ENCODE measurements around the gene TSR1.

TSR1 gene

DNA sequence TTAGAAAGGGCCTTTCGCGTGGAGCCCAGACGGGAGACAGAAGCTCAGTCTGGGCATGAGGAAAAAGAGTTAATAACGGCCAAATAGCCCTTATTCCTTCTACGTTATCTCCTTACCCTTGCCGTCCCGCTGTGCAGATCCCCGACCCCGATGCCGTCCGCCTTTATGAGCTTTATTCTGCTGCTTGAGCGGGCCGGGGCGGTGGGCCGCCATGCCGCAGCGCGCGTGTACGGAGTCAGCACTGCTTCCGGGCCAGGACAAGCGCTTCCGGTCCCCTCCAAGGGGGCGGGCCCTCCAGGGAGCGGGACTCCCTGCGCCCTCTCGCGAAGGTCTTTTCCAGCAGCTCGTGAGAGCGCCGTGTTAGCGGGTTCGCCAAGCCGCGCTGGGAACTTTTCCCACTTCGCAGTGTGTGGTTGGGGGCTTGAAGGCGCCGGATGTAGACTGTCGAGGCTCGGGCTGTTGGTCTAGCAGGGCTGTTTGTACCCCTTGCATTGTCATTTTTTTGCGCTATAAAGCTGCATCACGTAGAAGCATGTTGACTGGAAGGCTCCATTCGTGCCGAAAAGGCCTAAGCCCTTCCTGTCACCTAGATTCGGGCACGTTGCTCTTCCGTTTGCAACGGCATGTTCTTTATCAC, at the start of gene TSR1:
Gene TSR1 (minus strand): TSS at position 243 of the 637 bp plus-strand sequence. CDS start 30 bp downstream, at position 213.
- peak; percentile 97 for DNase-seq

DNA sequence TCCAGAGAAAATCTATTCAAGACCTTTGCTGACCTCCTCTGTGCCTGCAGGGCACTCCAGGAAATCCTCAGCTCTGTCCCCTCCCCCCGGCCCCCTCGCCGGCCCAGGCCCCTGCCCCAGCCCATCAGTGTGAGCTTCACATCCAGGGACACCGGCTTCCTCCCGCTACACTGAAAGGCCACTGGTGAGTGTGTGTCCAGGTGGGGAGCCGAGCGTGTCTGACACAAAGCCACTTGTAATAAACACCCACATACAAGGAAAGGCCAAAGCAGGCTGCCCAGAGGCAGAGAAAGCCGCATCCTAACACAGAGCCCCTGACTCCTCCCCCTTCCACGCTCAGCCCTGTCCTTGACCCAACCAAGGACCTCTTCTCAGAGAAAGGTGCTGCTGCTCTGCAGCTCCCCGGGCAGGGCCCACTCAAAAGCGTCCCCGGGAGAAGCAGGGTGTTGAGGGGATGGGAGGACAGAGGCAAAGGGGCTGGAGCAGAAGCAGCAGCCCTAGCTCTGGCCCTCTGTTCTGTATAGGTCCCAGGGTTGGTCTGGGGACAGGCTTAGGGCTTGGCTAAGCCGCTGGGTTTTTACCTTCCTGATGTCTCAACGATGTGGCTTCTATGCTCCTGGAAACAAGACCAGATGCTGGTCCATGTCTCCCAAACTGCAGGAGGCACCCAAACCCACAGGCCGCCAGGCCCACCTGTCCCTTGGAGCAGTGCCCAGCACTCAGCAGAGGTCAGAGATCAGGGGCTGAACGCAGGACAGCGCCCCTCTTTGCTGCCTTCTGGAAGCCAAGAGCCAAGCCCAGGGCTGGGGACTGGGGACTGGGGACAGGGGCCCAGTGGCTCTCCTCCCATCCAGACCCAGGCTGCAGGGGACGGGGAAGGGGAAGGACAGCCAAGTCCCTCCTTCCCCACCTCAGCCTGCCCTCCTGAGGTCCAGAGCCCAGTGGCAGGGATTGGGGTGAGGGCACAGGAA, 49.3 kb upstream of the TSR1 start:
- no peak for DNase-seq

DNA sequence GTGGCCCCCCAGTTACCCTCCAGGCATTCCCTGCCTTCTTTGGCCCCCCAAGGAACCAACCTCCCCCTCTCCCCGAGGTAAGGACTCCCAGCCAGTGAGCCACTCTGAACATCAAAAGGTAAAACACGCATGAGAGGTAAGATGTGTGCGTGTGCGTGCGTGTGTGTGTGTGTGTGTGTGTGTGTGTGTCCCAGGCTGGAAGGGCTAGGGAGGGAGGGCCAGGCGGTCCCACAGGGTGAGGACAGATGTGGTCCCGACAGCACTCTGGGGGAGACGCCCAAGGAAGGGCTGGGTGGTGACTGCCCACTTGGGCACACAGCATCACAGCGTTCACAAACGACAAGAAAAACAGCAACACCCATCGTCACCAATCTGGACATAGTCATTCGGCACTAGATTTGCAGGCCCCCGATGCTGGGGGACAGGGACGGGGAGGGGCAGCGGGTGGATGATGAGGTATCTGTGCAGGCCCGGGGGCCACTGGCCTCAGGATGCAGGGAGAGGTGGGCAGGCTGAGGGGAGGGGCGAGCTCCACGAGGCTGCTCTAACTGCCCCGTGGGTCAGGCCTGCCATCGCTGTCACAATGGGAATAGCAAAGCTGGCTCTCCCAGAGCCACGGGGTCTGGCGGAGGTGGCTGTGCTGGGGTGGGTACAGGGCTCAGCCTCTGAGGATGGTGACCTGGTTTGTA, 48.3 kb upstream of the TSR1 start:
- no peak for DNase-seq

DNA sequence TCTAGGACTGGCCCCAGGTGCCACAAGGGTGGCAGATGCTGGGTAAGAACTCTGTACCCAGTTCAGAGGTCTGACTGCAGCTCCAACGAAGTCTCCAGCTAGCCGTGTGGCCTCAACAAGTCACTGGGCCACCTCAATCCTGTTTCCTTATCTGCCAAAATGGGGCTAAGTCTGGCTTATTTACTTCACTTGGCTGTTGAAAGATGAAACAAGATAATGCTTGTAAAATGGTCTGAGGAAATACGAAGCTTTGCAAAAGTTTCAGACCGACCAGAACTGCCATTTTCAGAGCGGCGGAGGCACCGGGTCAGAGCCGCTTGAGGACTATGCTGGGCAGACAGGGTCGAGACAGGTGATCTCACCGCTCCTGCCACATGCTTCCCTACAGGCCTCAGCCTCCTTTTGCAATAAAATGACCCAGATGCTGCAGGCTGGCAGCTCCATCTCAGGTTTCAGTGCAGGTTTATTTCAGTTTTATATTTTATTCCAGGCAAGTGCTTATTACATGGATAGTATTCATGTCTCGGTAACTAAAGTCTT, 47.4 kb upstream of the TSR1 start:
- DNase-seq, result peak; percentile 31

DNA sequence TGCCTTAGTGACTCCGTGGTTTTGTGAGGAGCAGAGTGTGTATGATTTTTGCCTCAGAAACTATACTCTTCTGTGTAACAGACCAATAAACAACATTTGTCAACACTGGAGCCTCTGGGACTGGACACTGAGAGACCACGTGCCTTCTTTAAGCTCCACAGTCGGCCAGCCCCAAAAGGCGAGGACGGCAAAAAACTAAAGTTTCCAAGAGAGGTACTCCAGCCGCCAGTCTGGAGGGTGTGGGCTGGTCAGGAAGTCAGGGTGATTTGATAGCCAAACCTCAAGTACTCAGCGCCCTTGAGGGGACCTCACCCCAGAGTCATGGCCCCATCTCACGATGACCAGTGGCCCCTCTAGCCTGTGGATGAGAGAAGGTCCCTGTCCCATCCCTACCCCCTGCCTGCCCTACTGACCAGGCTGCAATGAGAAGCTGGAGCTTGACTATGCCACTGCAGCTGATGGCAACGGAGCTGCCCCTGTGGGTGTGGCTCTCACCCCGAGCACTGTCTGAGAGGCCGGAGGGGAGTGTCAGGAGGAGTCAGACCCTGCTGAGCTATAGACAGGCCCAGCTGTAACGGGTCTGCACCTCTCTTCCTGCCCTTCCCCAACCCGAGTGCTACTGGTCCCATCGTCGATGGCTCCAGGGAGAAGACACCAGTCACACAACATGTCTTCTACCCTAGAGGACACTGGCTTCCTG, 44.8 kb upstream of the TSR1 start:
- peak; percentile 69 for DNase-seq

DNA sequence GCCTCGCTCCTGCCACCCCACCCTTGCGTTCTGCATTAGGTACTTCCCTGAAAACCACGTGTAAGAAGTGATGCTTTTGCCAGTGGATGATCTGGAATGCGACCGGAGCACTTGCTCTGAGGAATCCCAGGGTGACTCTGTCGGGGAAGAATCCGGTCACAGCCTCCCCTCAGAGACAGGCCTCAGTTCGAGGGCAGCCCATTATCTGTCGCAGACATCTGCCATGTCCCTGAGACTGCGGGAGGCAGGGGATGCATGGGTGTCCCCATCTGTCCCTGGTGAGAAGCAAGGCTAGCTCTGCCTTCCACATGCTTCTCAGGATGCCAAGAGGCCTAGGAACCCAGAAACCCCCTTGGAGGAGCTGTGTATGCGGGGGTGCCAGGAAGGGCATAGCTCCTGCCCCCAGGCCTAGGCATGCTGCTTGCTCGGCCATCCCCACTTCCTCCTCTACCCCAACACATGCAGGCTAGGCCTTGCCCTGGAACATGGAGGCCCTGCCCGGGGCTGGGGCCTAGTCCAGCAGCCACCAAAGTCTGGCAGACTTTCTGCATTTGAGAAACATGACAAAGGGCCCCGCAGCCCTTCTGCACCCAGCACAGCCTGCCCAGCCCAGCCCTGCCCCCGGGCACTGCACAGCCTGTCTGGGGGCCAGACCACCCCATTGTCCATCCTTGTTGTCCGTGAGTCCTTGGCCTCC, 44.1 kb upstream of the TSR1 start:
- peak; percentile 50 for DNase-seq

DNA sequence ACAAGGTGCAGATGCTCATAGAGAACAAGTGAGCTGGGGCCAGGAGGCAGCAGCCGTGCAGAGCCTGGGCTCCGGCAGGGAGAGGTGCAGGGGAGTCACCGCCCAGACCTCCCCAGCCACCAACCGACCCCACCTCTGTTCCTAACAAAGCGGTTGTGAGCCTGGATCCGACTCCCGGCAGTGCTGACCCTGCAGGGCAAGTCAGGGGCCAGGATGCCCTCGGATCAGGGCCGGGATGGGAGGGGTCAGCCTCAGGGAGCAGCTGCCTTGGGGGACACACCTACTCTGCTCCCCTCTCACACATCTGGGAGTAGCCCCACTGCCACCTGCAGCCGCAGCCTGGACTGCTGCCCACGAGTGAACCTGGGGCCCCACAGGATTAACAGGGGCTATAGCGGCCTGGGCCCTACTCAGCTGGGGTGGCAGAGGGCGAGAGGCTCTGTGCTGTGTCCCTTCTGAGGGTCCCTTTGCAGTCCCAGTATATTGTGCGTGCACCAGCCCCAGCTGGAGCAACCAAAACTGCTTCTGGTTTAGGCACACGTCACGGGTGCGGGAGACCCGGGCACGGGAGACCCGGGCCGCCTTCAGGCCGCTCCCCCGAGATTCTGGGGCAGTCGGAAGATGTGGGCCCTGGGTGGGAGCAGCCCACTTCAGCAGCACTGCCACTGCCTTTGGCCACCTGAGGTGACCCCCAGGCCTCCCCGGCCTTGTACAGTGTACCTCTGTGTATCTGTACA, 43.4 kb upstream of the TSR1 start:
- DNase-seq, result no peak

DNA sequence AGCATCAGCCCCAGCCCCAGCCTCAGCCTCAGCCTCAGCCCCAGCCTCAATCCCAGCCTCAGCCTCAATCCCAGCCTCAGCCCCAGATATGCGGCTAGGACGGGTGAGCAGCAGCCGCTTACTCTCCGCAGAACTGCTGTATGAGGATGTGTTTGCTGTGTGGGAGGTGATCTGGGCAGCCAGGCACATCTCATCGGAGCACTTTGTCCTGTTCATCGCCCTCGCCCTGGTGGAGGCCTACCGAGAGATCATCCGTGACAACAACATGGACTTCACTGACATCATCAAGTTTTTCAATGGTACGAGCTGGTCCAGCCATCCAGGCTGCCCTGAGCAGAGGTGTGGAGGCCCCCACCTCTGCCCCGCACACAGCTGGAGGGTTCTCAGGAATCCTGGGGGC, 42.6 kb upstream of the TSR1 start:
- DNase-seq, result no peak

DNA sequence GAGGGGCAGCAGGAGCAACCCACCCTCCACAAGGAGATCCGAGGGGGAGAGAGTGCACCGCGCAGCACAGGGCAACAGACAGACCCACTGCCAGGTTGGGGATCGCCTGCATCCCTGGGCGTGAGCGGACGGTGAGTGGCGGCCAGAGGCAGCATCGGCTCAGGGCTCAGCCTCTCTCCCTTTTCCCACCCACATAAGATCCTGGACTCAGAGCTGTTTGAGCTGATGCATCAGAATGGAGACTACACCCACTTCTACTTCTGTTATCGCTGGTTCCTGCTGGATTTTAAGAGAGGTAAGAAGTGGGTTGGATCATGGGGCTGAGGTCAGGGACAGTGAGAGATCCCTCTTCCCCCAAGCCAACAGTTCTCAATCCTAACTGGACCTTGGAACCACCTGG, 41.4 kb upstream of the TSR1 start:
- DNase-seq, result no peak

DNA sequence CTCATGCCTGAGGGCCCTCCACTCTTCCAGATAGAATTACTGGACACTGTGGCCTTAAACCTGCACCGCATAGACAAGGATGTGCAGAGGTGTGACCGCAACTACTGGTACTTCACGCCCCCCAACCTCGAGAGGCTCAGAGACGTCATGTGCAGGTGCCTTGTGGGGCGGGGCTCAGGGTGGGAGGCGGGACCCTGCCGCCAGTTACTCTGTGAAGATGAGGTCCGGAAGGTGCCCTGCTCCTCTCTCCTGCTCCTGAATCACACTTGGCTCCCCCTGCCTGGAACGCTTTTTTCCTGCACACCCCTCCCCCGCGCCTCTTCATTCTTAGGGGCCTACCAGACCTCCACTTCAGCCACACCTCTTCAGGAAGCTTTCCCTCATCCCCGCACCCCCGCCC, 39.9 kb upstream of the TSR1 start:
- no peak for DNase-seq

DNA sequence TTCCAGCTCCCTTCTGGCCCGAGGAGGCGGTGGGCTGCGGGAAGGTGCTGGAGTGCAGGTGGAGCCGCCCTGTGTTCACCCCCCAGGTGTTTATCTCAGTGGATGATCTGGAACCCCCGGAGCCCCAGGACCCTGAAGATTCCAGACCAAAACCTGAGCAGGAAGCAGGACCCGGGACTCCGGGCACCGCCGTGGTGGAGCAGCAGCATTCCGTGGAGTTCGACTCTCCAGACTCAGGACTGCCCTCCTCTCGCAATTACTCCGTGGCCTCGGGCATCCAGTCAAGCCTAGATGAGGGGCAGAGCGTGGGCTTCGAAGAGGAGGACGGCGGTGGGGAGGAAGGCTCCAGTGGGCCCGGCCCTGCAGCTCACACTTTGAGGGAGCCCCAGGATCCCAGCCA, 39.1 kb upstream of the TSR1 start:
- DNase-seq, result no peak

DNA sequence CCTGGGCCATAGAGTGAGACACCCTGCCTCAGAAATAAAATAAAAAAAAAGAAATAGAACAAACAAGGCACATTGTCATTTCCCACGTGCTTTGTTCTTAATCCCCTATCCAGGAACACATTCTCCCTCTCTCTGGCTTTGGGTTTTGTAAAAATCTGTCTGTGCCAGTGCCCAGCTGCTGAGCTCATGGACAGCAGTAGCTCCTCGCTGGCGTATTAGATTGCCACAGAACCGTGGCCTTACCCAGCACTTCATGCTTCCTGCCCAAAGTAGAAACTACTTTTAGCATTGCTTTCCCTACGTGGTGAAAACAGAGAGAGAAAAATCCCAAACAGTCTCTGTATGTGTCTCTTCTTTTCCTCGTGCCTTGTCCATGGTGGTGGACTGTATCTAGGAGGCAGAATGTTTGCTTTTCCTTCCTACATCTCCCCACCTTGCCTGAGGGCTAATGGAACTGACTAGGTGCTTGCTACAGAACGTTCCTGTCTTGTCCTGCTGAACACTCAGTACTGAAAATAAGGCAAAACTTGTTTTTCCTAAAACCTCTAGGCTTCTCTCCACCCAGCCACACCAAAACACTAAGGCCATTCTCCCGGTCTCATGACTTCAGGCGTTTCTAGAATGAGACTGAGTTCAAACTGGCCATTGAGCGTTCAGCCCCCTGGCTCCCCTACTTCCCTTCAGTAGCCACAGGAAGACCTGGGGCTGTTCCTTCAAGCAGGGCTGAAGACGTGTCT, 38.5 kb upstream of the TSR1 start:
- no peak for DNase-seq

DNA sequence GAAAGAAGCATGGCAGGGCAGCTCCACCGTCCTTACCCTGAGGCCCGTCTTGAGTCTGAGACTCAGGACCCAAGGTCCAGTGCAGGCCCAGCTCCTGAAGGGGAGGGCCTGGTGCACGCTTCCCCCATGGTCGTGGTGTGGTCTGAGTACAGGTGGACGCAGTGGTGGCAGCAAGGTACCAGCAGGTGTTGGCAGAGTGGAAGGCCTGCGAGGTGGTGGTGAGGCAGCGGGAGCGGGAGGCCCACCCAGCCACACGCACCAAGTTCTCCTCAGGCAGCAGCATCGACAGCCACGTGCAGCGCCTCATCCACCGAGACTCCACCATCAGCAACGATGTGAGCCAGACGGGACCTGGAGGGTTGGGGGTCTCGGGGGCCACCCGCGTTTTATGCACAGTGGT, 36.9 kb upstream of the TSR1 start:
- no peak for DNase-seq

DNA sequence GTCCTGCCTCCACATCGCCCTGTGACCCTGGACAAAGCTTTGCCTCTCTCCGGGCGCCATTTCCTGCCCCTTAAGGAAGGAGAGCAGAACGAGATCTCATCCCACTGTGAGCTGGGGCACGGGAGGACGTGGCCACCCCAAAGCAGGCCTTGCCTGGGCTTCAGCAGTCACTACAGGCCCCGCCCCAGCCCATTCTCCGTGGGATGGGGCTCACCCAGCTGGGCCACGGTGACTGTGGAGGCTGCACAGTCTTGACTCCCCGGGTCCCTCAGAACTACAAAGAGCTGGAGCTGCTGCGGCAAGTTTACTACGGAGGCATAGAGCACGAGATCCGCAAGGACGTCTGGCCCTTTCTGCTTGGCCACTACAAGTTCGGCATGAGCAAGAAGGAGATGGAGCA, 36.4 kb upstream of the TSR1 start:
- DNase-seq, result no peak

DNA sequence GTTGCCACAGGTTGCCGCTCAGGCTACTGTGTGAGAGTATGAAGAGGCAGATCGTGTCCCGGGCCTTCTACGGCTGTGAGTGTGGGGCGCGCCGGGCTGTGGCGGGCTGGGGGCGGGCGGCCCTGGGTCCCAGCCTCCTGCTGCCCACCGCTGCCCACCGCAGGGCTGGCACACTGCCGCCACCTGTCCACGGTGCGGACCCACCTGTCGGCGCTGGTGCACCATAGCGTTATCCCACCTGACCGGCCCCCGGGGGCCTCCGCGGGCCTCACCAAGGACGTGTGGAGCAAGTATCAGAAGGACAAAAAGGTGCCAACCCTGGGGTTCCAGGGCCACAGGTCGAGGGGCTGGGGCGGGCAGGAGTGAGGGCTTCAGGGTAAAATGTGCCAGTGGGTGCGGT, 35.9 kb upstream of the TSR1 start:
- no peak for DNase-seq

DNA sequence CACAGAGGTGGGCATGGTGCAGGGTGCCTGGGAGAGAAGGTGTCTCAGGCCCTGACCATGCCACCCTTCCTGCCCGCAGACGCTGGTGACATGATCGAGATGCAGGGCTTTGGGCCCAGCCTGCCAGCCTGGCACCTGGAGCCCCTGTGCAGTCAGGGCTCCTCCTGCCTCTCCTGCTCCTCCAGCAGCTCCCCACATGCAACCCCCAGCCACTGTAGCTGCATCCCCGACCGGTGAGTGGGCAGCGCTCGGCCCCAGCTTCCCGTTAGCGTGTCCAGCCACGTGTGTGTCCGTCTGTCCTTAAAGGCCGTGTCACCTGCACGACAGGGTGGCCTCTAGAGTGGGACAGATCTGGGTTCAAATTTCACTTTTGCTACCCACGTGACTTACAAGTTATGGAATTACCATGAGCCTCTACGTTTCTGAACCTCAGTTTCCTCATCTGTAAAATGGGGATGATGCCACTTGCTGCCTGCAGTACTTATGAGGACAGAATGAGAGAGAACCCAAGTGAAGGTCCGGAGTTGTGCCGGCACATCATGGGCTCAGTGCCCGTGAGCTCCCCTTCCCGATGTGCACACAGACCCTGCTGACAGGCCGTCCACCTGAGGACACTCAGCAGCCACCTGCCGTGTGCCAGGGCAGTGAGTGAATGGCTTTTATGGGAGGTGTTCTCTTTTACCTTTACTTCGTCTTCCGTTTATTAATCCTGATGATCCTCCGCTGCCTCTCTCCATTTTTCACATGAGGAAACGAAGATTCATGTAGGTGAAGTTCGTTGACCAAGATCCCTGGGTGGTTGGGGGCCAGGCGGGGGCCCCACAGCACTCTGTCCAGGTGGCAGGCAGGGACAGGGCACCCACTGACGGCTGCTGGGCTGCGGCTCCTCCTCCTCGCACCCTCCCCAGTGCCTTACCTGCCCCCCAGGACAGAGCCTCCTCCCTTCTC, 35.2 kb upstream of the TSR1 start:
- no peak for DNase-seq

DNA sequence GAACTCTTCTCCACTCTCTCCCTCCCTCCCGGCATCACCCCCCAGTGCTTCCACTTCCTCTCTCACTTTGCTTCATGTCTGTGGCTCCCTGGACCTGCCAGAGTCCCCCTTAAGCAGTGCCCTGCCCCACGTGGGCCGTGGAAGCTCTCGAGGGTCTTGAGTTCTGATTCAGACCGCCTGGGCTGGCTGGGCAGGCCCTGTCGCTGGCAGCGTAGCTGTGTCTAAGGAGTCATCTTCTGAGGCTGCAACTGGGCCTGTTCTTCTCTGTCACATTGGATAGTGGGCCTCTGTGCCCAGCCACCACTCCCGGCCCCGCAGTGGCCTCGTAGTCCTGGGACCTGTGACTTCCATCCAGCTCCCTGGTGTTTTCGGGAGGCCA, 33.9 kb upstream of the TSR1 start:
- DNase-seq, result no peak

DNA sequence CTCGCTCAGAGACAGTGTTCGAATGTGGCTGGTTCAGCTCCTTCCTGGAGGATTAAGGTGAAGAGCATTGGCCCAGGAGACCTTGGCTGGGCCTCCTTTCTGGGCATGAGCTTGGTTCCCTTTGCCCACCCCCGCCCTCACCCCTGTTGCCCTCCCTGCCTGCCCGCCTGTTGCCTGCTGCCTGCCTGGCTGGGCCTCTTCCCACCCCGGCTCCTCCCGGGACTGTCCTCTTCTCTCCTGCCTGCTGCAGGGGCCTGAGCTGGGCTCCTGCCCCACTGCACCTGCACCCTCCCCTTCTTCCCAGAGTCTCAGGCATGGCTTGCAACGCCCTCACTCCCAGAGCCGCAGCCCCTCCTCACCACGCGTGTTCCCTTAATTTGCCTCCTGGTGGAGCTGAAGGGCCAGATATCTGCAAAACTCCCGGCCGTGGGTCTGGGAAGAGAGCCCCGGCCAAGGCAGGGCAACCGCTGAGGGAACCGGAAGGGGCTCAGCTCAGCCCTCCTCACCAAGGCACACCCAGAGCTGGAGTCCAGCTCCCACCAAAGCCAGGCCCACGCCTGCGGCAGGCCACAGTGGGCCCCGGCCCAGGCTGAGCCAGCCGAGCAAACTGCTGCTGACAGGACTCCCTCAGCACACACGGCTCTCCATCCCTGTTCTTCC, 33.4 kb upstream of the TSR1 start:
- DNase-seq, result no peak

DNA sequence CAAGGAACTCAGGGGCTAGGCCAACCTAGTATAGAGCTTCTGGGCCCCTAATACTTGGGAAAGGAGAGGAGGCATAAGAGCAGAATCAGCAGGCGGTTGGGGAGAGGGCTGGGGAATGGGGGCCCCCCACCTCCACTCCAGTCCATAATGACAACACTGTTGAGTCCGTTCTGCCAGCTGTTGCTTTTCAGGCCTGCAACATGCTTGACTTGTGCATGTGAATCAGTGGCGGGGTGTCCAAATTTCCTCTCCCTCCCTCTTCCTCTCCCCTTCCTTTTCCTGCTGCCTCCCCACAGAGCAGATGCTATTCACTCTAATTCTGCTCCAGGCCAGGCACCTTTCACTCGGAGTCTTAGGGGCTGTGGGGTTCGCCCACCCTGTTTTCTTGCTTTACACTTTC, 32.8 kb upstream of the TSR1 start:
- no peak for DNase-seq
